Stimulated activated CD4-positive, alpha-beta T cell treated with anti-CD3 and anti-CD28 coated beads, Interleukin-2, amount 100 ng/mL, for 24 hours (primary cell): Measurements from ENCODE around the gene PDHX.
"Not testable (repeated sequence)": the region's sequence is repeated elsewhere in the genome, so short reads cannot be mapped to it uniquely, and the experiment has no call there.

ENCODE experiments used
- DNase-seq, 2 donors: peaks; one replicate each; pipeline ENCODE4 v3.0.0-alpha.2; 2020

Gene PDHX

DNA sequence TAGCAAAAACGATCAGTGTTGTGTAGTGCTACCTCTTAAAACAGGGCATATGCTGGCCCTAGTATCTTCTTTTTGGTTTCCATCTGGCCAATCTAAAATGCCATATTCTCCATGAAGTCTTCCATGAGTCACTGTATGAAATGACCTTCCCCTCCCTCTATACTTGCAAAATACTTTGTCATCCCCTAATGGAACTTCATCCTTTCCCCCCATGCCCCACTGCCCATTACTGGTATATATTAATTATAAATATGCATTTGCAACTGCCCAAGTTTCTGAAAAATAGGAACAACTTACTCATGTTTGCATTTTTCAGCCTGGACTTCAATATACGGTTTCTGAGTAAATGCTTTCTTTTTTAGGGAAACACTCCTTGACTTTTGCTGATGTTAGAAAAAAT lies 4.7 kb upstream of the PDHX start:
- no peak for DNase-seq

DNA sequence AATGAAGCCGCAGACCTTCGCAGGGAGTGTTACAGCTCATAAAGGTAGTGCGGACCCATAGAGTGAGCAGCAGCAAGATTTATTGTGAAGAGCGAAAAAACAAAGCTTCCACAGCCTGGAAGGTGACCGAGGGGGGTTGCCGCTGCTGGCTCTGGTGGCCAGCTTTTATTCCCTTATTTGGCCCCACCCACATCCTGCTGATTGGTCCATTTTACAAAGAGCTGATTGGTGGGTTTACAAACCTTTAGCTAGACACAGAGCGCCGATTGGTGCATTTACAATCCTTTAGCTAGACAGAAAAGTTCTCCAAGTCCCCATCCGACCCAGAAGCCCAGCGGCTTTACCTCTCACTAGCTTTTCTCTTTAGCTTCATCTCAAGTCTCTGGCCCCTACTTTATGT lies 2.9 kb upstream of the PDHX start:
- DNase-seq = not testable (repeated sequence)

DNA sequence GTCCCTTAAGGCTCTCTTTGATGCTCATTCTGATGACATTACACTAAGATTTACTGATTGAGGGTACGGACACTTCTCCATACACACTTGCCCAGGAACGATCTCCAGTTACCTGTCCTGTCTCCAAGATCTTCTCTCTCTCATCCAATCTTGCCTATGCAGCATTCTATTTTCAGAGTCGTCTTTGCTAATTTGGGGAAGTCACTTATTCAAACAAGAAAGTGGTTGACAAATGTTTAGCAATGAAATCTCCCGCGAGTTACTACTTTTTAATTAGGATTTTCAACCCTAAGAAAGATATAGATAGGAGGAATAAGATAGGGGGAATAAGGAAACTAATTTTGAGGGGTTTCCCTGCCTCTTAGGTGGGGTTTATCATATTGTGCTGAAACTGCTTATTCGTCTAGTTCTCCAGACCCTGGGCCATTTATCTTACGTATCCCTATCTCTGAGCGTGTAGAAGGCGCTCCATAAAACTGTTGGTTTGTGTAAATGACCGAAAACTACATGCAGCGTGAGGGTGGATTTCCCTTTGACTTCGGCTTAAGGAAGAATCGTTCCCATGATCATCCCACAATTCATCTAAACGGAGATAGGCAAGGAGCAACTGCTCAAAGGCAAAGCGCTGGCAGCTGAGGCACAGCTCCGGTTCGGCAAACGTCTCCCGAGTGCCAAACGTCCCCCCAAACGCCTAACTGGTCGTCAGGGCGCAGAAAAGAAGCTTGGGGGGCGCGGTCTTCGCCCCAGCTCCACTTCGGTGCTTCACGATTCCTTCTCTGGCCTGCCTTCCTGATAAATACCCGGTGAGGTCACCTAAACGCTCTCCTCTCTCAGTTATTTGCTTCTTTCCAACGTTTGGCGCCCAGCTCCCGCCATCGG lies 1.0 kb upstream of the PDHX start:
- DNase-seq = no peak

DNA sequence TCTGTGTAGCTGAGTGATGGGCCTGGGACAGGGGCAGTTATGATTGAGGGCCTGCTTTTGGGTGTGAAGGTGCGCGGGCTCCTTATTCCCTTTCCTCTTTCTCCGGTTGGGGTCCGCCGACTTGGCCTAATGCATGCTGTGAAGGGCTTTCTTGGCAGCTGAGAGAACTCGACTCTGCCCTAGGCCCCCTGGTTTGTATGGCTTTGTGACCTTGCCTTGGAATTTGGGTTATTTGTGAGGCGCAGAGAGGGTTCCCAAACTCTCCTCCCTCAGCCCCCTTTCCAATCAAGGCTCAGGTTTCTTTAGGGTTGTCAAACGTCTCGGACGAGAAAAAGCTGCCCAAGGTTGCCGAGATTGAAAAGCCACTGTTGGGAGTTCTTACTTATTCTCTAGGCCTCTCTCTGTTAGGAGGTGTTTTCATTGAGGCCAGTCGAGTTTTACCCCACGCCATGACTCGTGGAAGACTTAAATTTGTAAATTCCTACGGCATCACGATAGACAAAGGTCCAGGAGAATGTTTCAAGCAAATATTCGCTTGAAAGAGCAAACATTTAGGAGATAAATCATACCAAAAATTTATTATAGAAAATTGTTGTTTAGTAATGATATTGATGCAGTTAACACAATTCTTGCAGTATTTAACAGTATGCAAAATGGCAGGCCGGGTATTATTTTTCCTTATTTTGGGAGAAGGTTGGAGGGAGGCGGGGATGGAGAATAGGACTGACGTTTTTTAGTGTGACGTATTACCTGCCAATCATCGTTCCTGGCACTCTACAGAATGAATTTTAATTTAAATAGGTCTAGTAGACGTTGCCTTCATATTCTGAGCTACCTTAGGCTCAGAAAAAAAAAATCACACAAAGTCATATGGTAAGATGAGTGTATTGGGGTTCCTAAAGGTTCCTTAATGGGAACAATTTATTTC lies 689 bp downstream of the PDHX start:
- no peak for DNase-seq

DNA sequence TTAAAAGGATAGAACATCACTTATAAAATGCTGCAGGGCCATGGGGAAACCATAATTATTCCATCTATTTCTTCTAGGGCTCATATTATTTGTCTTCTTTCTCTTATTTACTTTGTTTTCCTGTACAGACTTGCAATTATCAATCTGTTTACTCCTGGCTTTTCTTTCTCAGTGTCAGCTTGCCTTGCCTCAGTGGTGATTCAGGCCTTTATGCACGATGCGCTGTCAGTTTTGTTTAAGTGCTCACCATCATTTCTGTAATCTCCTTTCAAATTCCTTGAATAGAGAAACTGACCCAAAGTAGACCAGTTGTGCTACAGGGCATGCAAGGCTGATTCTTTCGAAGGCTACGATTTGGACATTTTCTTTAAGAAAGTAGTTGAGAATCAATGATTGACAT lies 4.7 kb downstream of the PDHX start:
- no peak for DNase-seq

DNA sequence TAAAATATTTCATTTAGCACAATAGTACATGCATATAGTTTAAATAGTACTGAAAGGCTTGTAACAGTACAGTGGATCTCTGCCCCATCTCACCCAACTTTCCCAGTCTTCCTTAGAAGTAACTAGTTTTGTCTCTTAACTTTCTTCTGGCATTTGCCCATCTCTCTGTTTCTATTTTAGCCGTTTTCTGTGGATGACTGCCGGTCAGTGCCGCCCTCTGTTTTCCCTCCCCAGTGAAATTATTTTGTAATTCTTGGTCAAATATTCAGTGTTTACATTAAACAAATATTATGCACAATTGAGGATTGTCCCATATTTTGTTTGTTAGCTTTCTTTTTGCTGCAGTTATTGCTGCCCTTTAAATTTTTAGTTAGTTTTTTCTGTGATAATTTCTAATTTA lies 8.3 kb downstream of the PDHX start:
- no peak for DNase-seq

DNA sequence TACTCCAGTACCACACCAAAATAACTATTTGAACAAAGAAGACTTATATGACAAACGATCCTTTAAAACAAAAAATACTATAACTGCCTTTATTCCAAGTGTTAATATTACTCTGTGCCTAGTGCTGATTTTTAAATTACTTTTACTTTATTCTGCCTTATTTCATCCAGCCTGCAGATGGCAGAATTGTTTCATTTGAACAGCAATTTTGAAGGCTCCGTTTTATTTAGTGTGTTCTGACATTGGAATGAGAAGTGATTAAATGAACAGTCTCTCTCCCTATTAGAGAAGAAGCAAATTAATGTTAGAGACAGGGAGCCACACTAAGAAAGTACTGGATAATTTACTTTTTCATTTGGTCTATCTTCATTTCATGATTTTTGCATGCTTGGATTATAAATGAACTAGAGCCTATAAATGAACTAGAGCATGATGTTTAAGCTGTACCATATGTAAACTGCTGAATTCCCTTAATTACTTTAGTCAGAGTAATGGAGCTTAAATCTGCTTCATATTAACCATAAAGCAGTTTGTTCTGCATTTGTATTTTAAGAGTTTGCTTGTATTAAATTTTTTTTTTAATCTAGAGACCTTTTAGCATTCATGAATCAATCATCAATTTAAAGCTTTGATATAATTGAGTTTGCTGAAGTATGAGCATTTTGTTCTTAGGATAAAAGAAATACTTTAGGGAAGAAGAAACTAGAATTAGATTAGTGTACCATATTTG lies 9.8 kb downstream of the PDHX start:
- DNase-seq = no peak

DNA sequence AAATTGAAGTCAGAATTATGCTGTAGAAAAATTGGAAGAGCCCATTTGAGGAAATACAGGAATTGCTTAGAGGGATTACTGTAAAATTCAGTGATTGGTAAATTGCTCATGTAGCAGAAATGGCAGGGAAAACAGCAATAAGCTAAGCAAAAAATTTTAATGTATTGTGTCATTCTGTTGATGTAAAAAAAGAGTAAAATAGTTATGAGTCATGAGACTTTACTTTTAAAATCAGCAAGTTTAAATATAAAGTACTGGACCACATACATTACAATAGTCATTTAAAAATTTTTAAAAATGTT lies 10.4 kb downstream of the PDHX start:
- no peak for DNase-seq

DNA sequence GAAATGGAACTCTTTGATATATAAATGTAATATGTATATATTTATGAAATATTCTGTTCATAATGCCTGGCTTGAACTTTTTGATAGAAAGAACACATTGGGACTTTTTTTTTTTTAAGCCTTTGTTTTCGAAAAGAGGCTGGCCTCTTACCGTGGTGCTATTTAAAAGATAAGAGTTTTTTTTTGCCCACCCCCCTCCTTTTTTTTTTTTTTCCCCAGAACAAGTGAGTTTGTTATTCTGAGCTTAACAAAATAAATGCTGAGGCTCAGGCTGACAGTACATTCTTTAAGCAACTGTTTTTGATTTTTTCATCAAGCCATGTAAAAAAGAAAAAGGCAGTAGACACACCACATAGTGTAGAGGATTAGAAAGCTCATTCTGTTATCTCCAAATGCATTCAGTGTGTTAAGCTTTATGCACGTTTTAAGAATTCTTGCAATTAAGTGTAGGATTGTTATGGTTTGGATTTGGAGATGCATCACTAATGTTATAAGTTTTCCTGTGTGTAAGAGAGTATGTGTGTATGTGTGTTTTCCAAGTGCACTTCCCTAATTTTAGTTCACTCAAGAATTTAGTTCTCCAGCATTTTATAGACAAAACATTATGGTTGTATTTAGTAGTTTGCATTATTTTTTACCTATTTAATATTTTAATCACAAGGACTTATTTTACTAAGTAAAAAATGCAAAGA lies 12.0 kb downstream of the PDHX start:
- no peak for DNase-seq

DNA sequence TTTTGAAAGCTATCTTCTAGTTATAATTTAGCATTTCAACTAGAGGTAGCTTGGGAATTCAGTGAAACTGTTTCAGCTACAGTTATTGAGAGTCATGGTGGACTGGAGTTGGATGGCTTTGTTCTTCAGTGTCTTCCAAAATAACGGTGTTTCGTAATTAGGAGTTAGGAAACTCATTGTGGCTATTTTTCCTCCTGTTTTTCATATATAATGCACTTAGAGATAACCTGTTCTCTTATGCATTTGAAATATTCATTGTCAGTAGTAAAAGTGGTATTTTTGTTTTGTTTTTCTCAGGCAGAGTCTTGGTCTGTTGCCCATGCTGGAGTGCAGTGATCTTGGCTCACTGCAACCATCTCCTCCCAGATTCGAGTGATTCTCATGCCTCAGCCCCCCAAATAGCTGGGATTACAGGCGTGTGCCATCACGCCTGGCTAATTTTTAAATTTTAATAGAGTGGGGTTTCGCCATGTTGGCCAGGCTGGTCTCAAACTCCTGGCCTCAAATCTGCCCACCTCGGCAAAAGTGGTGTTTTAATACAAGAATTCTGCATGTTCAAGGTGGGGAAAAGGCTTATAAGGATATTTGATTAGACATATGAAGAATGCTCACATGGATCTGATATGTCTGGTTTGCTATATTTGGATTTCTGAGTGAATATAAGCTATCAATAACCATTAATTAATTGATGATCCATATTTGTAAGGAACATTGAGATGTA lies 12.7 kb downstream of the PDHX start:
- no peak for DNase-seq

DNA sequence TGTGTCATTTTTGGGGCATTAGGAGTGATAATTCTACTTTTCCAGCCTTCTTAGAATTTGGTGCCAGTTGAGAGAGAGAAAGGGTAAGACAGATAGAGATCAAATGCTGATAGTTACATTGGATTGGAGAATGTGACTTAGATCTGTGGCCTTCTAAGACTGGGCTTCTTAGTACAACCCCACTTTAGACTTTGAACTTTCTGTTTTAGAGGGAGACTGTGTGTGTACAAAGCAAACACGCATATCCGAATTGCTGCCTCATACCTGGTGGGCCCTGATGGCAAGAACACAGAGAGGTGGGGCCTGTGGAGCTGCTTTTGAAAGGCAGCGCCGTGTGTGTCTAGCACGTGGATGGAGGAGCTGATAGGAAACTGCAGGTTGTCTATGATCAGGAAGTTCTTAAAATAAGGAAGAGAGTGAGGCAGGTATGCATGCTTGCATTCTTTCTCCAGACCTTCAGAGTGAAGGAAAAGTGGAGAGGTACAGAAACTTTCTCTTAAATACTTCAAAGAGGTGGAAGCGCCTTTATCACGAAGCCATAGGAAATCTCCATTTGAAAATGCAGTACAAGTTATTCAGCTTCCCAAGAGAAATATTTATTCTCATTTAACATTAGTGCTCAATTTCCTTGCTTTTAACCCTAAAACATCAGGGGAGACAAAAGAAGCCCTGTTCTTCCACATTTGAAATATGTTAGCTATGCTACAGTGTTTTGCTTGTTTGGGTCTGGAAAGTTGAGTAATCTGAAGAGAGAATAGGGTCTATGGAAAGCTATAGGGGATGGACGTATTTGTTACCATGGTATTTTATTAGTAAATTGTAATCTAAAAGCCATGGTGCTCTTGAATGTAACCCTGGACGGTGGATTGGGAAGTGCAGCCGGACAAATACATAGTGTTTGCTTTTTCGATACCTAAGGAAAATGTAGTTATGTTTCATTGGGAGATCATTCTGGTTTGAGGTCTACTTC lies 13.7 kb downstream of the PDHX start:
- no peak for DNase-seq

DNA sequence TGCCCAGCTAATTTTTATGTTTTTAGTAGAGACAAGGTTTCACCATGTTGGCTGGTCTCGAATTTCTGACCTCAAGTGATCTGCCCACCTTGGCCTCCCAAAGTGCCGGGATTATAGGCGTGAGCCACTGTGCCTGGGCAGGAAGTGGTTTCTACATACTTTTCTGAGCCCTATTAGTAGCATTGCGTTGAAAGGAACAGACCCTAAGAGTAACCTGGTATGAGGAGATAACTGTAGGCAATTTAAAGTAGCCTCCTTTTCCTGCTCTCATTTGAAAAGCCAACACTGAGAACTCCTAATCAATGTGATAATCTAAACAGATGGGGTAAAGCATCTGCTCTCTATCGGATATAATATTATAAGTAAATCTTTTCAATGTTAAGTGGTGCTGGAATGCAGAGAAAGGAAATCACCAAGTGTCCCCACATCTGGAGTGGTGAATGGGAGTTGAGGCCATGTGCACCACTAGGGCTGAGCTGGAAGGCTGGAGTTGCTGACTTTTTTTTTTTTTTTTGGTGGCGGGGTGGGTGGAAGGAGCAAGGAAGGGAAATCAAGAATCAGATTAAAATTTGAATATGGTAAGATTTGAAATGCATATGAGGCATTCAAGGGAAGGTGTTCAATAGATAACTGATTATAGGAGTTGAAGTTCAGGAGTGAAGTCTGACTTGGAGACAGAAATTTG lies 20.7 kb downstream of the PDHX start:
- DNase-seq = no peak

DNA sequence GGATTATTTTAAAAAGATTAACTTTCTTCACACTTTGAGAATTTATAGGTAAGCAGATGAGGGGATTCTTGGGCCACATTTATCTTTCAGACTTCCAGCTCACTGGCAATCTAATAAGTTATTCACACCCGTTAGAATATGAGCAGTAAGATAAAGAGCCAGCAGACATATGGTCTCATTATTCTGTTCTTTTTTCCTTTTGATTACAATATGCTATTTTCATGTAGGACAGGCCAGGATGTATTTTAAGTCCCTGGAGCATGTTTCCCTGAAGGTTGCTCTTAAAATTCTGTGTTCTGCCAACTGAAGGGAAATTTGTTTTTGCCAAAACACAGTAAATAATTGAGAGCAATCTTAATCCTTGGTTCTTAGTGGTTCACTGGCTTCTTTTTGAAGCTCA lies 22.2 kb downstream of the PDHX start:
- DNase-seq = no peak

DNA sequence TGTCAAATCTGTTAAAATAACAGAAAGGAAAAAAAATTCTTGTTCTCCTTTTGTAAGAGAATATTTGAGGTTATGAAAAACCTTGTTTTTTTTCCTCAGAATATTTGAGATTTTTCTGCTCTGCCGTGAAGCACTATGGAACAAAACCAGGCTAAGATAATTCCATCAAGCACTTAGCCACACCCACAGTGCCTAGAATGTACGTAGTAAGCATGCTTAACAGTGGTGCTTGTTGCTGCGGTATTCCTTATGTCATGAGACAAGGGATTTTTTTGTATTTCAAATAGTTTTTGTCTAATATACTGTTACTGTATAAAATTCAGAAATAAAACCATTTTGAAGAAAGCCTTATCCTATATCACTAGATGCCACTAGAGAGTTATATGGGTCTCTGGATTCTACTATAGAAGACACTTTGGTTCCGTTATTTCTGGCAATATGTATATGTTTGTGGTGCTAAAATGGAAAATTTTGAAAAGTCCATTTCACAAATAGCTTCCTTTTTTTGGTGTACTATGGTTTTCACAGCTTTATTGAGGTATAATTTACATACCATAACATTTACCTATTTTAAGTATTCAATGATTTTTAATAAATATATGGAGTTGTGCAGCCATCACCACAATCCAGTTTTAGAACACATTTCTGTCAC lies 23.7 kb downstream of the PDHX start:
- no peak for DNase-seq

DNA sequence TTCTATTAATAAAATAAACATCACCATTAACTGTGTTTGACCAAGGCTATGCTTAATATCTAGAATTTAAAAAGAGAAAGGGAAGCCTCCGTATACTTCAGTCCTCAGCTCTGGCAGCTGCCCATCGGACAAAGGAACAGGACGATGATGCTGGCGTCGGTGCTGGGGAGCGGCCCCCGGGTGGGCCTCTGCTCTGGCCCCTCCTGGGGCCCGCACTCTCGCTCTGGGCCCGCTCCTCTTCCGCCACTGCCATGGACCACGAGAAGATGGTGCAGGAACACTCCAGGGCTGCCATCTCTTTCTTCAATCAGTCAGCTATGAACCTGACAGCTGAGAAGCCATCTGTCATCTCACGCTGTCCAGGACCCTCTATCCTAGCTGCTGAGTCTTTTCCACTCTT lies 25.3 kb downstream of the PDHX start:
- DNase-seq = no peak

DNA sequence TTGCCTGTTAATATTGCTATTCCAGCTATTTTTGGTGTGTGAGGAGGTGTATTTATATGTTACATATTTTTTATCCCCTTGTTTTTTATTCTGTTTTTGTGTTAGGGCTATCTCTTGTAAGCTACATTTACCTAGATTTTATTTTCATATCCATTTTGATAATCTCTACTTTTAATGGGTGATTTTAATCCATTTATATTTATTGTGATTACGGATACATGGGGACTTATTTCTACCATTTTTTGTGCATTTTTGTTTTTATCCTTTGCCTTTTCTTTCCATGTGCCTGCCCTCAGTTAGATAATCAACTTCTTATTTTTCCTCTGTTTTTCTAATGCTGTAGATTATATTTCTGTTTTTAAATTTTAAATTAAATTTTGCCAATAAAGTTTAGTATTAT lies 28.3 kb downstream of the PDHX start:
- DNase-seq = no peak

DNA sequence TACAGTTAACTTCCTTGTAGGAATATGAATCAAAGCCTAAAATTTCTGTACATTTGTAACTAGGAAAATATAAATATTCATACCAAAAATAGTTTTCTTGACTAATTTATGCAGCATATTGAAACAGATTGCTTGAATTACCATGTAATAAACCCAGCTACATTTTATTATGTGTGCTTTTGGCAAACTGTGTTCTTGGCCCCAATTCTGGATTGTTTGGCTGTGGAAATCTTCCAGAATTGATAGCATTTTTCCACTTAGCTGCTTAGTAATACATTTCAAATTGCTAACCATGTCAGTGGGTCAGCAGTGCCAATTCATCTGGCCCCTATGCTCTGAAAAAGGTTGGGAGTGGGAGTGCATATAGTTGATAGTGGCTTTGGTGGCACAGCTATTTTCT lies 32.3 kb downstream of the PDHX start:
- DNase-seq = no peak

DNA sequence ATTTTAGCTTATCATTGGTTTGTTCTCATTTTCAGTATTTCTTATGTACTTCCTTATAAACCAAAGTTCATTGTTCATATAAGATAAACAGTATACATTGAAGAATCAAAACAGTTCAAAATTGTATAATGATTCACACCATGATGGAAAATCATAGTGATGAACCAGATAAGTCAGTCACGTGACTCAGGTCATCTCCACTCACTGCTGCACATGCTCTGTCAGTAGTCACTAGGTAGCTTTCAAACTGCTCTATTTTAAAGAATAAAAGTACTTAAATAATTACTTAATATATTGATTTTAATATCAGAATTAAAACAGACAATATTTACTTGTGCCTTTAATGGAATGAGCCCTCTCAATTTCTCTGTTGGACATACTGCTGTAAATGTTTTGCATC lies 37.5 kb downstream of the PDHX start:
- DNase-seq = no peak

DNA sequence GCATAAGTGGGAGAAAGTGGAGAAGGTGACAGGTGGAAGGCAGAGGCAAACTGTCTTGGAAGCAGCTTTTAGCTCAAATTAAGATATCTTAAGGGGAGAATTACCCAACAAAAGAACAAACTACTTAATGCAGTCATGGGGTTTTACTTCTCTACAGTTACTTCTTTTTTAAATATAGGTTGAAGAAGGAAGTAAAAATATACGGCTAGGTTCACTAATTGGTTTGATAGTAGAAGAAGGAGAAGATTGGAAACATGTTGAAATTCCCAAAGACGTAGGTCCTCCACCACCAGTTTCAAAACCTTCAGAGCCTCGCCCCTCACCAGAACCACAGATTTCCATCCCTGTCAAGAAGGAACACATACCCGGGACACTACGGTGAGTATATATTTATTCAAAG lies 40.8 kb downstream of the PDHX start:
- no peak for DNase-seq

DNA sequence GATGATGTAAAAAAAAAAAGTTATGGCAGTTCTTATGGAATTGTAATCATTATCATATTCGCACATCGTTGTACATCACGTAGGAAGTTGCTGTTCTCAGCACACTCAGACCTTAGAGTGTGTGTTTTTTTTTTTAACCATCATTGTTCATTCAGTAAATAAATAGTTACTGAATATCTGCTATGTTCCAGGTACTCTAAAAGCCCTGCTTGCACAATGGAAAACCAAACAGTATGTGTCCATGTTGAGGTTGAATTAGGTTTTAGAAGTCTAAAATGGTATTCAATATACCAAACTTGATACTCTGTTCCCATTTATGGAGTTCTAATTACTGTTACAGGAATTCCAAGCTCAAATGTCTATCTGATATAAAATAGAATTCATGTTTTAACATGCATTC lies 41.2 kb downstream of the PDHX start:
- no peak for DNase-seq
